DOHH2 (cell line): Measurements from ENCODE around the gene ICE2.

Experiments used
- H3F3A ChIP-seq: fragments of 200-600 bp; sonication (generic), shearing (Covaris generic); 2 replicates; pipeline ENCODE4 v1.6.0; 2016; ENCODE audit warnings: antibody characterized with exemption, mild to moderate bottlenecking; ENCODE audit not compliant: control insufficient read depth, insufficient read depth
- H3K27ac ChIP-seq: fragments of 200-600 bp; sonication (generic); 2 replicates; pipeline ENCODE4 v1.5.1; 2014; ENCODE audit warnings: low read depth, mild to moderate bottlenecking, low read length, moderate library complexity
- H3K27me3 ChIP-seq: fragments of 200-600 bp; sonication (generic); 2 replicates; pipeline ENCODE4 v1.6.1; 2014; ENCODE audit warnings: mild to moderate bottlenecking, low read length, mixed read lengths; ENCODE audit not compliant: control insufficient read depth
- H3K36me3 ChIP-seq: fragments of 200-600 bp; sonication (generic); 2 replicates; pipeline ENCODE4 v1.6.1; 2014; ENCODE audit warnings: mild to moderate bottlenecking, low read length, moderate library complexity, mixed read lengths; ENCODE audit not compliant: control insufficient read depth
- H3K4me1 ChIP-seq: fragments of 200-600 bp; sonication (generic); 2 replicates; pipeline ENCODE4 v1.6.1; 2014; ENCODE audit warnings: mild to moderate bottlenecking, low read length, mixed read lengths; ENCODE audit not compliant: control insufficient read depth
- H3K4me2 ChIP-seq: fragments of 200-600 bp; sonication (generic); 2 replicates; pipeline ENCODE4 v1.6.0; 2014; ENCODE audit warnings: mild to moderate bottlenecking, low read length, moderate library complexity
- H3K4me3 ChIP-seq: fragments of 200-600 bp; sonication (generic); 2 replicates; pipeline ENCODE4 v1.5.1; 2014; ENCODE audit warnings: mild to moderate bottlenecking, low read length, mixed read lengths
- H3K79me2 ChIP-seq: fragments of 200-600 bp; sonication (generic); 2 replicates; pipeline ENCODE4 v1.6.1; 2014; ENCODE audit warnings: mild to moderate bottlenecking, low read length, mixed read lengths; ENCODE audit not compliant: control insufficient read depth
- H3K9me2 ChIP-seq: fragments of 200-600 bp; sonication (generic); replicated peaks from 2 replicates; pipeline ENCODE4 v1.6.1; 2014; ENCODE audit warnings: mild to moderate bottlenecking, low read length, mixed read lengths; ENCODE audit not compliant: control insufficient read depth
- H3K9me3 ChIP-seq: fragments of 200-600 bp; sonication (generic); 2 replicates; pipeline ENCODE4 v1.6.1; 2014; ENCODE audit warnings: antibody characterized with exemption, low read length, mixed read lengths; ENCODE audit not compliant: control insufficient read depth, insufficient read depth
- H4K20me1 ChIP-seq: fragments of 200-600 bp; sonication (generic); 2 replicates; pipeline ENCODE4 v1.6.0; 2014; ENCODE audit warnings: low read depth, mild to moderate bottlenecking, antibody characterized with exemption, low read length, moderate library complexity; ENCODE audit not compliant: control insufficient read depth, insufficient read depth
- EZH2phosphoT487 ChIP-seq: fragments of 200-600 bp; sonication (generic); IDR thresholded peaks from 2 replicates; pipeline ENCODE4 v1.6.1; 2017; ENCODE audit warnings: borderline replicate concordance, mild to moderate bottlenecking, antibody characterized with exemption, low read length, moderate library complexity, mixed read lengths
- TF ChIP-seq, protein P1 (sequence below): fragments of 200-600 bp; sonication (generic); IDR thresholded peaks from one replicate; pipeline ENCODE4 v1.5.1; 2014; ENCODE audit warnings: antibody characterized with exemption, mild to moderate bottlenecking, low read depth, low read length; ENCODE audit not compliant: poor library complexity, severe bottlenecking

The ICE2 gene, protein sequence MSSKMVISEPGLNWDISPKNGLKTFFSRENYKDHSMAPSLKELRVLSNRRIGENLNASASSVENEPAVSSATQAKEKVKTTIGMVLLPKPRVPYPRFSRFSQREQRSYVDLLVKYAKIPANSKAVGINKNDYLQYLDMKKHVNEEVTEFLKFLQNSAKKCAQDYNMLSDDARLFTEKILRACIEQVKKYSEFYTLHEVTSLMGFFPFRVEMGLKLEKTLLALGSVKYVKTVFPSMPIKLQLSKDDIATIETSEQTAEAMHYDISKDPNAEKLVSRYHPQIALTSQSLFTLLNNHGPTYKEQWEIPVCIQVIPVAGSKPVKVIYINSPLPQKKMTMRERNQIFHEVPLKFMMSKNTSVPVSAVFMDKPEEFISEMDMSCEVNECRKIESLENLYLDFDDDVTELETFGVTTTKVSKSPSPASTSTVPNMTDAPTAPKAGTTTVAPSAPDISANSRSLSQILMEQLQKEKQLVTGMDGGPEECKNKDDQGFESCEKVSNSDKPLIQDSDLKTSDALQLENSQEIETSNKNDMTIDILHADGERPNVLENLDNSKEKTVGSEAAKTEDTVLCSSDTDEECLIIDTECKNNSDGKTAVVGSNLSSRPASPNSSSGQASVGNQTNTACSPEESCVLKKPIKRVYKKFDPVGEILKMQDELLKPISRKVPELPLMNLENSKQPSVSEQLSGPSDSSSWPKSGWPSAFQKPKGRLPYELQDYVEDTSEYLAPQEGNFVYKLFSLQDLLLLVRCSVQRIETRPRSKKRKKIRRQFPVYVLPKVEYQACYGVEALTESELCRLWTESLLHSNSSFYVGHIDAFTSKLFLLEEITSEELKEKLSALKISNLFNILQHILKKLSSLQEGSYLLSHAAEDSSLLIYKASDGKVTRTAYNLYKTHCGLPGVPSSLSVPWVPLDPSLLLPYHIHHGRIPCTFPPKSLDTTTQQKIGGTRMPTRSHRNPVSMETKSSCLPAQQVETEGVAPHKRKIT

DNA sequence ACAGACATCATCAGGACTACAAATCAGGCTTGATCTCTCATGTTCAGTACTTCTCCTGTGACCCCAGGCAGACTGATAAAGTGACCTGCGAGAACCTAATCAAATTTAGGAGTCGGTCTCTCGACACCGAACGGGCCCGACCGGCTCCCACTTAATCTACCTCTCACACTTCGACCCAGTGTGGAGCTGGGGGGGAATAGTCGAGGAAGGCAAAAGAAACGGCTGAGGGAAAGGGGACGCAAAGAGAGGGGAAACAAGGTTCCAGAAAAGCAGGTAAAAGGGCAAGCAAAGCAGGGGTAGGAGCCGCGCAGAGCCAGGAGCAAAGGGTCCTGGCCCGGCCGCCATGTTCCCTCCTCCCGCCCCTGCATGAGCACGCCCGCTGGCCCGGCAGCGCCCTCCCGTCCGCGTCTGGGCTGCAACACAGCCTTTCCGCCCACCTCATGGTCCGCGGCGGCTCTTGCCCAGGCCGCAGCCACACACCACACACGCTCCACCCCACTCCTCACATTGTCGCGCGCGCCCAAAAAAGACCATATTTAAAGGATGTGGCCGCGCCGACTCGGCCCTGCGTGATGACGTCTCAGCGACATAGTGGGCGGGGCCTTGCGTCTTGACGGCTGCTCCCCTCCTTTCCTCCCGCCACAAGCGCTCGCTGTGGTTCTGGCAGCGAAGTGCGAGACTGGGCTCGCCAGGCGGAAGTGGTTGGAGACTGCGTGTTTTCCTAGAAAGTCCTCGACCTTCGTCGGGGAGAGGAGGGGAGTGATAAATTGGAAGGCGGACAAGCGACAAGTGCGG is at the start of gene ICE2:
Gene ICE2, minus strand, starts transcription at position 577 of the 795 bp plus-strand sequence. CDS start 1,165 bp downstream, outside the sequence.
- no peaks in the 10 kb centered on the region for H3K9me2 ChIP-seq
- H3F3A ChIP-seq: no peaks in the 10 kb centered on the region
- TF ChIP-seq, protein P1, sequence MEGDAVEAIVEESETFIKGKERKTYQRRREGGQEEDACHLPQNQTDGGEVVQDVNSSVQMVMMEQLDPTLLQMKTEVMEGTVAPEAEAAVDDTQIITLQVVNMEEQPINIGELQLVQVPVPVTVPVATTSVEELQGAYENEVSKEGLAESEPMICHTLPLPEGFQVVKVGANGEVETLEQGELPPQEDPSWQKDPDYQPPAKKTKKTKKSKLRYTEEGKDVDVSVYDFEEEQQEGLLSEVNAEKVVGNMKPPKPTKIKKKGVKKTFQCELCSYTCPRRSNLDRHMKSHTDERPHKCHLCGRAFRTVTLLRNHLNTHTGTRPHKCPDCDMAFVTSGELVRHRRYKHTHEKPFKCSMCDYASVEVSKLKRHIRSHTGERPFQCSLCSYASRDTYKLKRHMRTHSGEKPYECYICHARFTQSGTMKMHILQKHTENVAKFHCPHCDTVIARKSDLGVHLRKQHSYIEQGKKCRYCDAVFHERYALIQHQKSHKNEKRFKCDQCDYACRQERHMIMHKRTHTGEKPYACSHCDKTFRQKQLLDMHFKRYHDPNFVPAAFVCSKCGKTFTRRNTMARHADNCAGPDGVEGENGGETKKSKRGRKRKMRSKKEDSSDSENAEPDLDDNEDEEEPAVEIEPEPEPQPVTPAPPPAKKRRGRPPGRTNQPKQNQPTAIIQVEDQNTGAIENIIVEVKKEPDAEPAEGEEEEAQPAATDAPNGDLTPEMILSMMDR: no peak
- no peak for TF ChIP-seq EZH2phosphoT487
- peak within 1 kb of the TSS; percentile 89 for H3K4me3 ChIP-seq
- H3K9me3 ChIP-seq: no peaks in the 10 kb centered on the region
- H3K4me2 ChIP-seq: peak within 1 kb of the TSS; percentile 81
- H3K27me3 ChIP-seq: no peaks in the 10 kb centered on the region
- H3K27ac ChIP-seq: peak within 1 kb of the TSS; percentile 60
- peaks cover 46% of the 10 kb centered on the region for H3K36me3 ChIP-seq
- no peaks in the 10 kb centered on the region for H4K20me1 ChIP-seq
- peaks cover 51% of the 10 kb centered on the region for H3K79me2 ChIP-seq
- H3K4me1 ChIP-seq: peaks cover 30% of the 10 kb centered on the region

DNA sequence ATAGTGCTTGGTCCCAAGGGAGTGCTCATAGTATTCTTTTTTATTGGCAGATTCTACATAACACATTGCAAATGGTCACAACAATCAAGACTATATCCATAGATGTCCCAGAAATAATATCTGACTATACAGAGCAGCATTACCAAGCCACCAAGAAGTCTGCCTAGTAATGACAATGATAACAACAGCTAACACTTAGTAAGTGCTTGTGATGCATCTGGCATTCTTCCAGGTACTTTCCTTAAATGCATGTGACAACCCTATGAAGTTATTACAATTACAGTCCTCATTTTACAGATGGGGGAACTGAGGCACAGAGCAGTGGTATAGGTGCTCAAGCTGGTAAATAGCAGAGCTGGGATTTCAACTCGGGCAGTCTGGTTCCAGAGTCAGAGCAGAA is 49.6 kb upstream of the ICE2 start:
- Histone ChIP-seq H3K4me3 (no peak overlapping the region), H3K27ac (no peak overlapping the region), H3K27me3 (no peaks in the 10 kb centered on the region), H3K9me3 (no peaks in the 10 kb centered on the region), H3K9me2 (no peaks in the 10 kb centered on the region), H3K36me3 (no peaks in the 10 kb centered on the region), H3K4me1 (no peaks in the 10 kb centered on the region), H3K79me2 (no peaks in the 10 kb centered on the region), H3K4me2 (no peak overlapping the region), H4K20me1 (no peaks in the 10 kb centered on the region), H3F3A (no peaks in the 10 kb centered on the region)
- TF ChIP-seq, protein P1: no peak

DNA sequence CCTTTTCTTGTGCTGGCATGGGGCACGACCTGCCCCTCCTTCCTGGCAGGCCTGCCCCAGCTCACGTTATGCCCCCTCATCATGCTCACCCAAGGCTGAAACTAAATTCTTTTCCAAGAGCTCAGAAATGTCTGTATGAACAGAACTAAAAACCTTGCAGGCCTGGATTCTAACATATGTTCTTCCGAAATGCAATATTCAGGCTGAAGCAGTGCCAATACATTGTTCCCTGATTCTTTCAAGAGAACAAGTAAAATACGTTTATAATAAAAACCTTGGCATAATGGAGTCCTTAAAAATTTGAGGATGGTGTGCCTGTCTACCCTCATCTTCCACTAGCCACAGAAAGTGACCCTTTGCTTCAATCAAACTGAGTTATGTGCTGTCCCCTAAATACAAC is 48.5 kb upstream of the ICE2 start:
- no peaks in the 10 kb centered on the region for H4K20me1 ChIP-seq
- H3K4me2 ChIP-seq: no peak overlapping the region
- H3K4me3 ChIP-seq: no peak overlapping the region
- H3K79me2 ChIP-seq: no peaks in the 10 kb centered on the region
- no peaks in the 10 kb centered on the region for H3K9me2 ChIP-seq
- H3K9me3 ChIP-seq: no peaks in the 10 kb centered on the region
- H3K4me1 ChIP-seq: no peaks in the 10 kb centered on the region
- no peak overlapping the region for H3K27ac ChIP-seq
- no peaks in the 10 kb centered on the region for H3F3A ChIP-seq
- no peaks in the 10 kb centered on the region for H3K27me3 ChIP-seq
- no peak for TF ChIP-seq EZH2phosphoT487
- TF ChIP-seq, protein P1: no peak
- no peaks in the 10 kb centered on the region for H3K36me3 ChIP-seq
